Loucy (cell line): Measurements from ENCODE around the gene OR51A7.

Experiments
- EZH2phosphoT487 ChIP-seq: fragments of 200-600 bp; IDR thresholded peaks from 2 replicates; pipeline ENCODE4 v1.6.1; 2018; ENCODE audit warnings: antibody characterized with exemption, mild to moderate bottlenecking, moderate library complexity, borderline replicate concordance
- TF ChIP-seq, protein P1 (sequence below): fragments of 200-600 bp; sonication (generic); conservative IDR thresholded peaks from 2 replicates; pipeline ENCODE4 v1.5.1; 2014; ENCODE audit warnings: mild to moderate bottlenecking, antibody characterized with exemption, low read length

DNA sequence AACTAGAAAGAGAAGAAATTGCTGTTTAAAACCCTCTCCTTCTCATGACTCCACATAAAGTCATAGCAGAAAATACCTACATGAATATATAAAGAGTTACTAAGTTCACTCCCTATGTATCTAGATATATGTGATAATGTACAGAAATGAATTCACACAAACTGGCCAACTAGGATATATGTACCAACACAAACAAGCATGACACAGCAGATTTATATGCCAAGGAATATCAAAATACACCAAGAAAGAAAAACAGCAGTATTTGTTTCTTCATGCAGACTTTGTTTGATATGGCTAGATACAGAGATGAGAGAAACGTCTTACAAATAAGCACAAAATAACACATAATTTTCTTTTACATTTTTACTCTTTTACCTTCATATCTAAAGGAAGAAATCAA is 18.7 kb downstream of the OR51A7 start:
- TF ChIP-seq, protein P1, sequence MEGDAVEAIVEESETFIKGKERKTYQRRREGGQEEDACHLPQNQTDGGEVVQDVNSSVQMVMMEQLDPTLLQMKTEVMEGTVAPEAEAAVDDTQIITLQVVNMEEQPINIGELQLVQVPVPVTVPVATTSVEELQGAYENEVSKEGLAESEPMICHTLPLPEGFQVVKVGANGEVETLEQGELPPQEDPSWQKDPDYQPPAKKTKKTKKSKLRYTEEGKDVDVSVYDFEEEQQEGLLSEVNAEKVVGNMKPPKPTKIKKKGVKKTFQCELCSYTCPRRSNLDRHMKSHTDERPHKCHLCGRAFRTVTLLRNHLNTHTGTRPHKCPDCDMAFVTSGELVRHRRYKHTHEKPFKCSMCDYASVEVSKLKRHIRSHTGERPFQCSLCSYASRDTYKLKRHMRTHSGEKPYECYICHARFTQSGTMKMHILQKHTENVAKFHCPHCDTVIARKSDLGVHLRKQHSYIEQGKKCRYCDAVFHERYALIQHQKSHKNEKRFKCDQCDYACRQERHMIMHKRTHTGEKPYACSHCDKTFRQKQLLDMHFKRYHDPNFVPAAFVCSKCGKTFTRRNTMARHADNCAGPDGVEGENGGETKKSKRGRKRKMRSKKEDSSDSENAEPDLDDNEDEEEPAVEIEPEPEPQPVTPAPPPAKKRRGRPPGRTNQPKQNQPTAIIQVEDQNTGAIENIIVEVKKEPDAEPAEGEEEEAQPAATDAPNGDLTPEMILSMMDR, result no peak
- no peak for TF ChIP-seq EZH2phosphoT487
